ENCODE measurements around the gene AKAP11. TPM values are rescaled to one million over a fixed set of nuclear protein-coding genes. Genes with fewer than 3 reads are reported as not detected.

The AKAP11 gene, protein sequence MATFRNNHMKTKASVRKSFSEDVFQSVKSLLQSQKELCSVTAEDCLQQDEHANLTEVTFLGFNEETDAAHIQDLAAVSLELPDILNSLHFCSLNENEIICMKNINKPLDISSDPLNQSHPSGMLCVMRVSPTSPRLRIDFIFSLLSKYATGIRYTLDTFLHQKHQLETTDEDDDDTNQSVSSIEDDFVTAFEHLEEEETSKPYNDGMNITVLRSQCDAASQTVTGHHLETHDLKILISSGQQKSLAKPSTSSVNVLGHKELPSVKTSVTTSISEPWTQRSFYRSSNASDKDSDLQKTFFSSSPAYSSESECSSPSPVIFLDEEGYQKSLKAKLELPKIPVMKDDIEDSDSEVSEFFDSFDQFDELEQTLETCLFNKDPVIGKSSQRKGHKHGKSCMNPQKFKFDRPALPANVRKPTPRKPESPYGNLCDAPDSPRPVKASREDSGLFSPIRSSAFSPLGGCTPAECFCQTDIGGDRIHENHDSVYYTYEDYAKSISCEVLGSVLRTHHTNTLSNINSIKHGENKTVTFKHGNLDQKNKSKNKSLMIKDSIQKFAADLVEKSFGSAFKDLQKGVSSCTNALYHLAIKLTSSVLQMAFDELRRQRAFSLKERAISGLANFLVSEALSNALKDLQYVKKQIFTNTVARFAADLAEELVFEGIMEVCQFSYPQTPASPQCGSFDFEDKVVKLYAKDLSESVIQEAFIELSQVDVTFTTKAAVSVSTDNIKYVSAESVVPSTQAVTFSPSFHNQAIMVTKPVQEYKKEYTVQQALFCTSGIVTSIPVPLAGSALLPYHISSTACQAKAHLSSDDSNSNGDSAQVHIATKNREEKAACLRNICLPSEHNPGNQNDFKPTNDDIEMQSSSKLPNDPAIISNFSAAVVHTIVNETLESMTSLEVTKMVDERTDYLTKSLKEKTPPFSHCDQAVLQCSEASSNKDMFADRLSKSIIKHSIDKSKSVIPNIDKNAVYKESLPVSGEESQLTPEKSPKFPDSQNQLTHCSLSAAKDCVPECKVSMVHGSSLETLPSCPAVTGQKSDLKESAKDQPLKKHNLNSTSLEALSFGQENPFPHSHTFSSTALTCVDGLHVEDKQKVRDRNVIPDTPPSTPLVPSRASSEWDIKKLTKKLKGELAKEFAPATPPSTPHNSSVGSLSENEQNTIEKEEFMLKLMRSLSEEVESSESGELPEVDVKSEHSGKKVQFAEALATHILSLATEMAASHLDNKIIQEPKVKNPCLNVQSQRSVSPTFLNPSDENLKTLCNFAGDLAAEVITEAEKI (N-terminal part only)
- 34.0 and 42.4 TPM in 2 replicates for total RNA-seq

DNA sequence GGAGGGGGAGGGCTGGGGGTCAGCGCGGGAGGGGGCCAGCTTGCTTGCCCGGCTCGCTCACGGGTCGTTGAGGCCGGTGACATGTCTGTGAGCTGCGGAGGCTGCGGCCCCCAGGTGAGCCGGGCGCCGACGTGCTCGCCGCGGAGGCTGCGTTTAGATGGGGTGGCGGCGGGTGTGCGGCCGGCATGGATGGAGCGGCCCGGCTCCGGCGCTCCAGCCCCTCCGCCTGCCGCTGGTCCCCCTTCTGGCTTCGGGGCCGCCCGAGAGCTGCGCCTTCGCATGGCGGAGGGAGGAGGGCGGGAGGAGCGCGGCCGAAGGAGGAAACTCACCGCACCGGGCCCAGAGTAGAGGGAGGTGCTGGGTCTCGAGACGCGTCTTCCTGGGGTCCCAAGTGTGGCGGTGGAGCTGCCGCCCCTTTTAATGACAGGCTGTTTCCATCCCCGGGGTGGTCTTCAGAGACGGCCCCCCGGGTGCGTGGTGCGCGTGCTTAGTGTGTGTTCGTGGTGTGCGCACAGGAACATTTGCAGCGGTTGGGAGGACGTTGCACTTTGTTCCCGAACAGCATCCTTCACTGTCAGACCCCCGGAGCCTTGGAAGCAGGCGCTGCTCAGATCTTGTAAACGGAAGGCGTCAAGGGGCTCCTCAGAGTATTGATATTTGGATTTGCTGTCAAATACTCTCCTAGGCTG, at the start of gene AKAP11:
TSS of gene AKAP11 (plus strand) at position 38 of the 689 bp plus-strand sequence. CDS start 14,197 bp downstream, outside the sequence.

Other genes starting within 250 kb of the AKAP11 start
- gene DGKH, start 223.5 kb upstream of the AKAP11 start, total RNA-seq = 34.6 and 36.3 TPM in 2 replicates